GM12874 (cell line): ENCODE measurements around the gene HOXA7.

Source experiments
- TF ChIP-seq, protein P1 (sequence below): IDR thresholded peaks from 2 replicates; pipeline ENCODE4 v1.5.1; 2011; ENCODE audit warnings: low read depth, mild to moderate bottlenecking, control low read depth, low read length, moderate library complexity; ENCODE audit not compliant: insufficient read depth

HOXA7 gene

DNA sequence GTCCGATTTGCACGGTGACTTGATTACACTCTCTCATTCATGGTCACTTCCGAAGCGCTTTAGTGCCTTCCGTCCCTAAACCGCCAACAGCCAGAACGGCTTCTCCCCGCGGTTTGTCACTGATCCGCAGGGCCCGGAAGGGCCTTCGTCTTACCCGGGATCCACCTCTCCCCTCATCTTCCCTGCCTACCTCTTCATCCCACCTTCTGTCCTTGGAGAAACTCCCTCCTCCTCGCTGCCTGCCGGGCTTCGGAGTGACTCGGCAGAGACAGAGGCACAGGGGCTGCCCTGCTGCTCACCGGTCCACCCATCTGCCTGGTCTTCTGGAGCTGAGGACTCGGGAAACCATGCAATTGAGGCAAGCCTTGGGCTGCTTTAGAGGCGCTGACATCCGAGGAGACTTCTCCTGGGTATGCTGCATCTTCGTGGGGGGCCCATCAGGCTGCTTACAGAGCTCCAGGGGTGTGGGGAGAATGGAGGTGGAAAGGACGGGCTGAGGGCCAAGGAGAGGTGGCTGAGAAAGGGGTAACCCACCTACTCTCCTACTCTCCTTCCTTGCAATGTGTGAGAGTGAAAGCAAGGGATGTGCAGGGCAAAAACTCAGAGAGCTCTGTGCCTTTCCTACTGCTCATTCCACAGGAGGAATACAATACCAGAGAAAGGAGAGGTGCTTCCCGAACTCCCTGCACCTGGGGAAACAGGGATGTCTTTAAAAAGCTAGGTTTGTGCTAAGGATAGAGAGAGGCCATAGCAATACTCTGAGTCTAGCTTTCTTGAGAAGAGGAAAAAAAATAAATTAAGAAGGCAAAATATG lies 29.6 kb upstream of the HOXA7 start:
- TF ChIP-seq, protein P1, sequence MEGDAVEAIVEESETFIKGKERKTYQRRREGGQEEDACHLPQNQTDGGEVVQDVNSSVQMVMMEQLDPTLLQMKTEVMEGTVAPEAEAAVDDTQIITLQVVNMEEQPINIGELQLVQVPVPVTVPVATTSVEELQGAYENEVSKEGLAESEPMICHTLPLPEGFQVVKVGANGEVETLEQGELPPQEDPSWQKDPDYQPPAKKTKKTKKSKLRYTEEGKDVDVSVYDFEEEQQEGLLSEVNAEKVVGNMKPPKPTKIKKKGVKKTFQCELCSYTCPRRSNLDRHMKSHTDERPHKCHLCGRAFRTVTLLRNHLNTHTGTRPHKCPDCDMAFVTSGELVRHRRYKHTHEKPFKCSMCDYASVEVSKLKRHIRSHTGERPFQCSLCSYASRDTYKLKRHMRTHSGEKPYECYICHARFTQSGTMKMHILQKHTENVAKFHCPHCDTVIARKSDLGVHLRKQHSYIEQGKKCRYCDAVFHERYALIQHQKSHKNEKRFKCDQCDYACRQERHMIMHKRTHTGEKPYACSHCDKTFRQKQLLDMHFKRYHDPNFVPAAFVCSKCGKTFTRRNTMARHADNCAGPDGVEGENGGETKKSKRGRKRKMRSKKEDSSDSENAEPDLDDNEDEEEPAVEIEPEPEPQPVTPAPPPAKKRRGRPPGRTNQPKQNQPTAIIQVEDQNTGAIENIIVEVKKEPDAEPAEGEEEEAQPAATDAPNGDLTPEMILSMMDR = no peak

DNA sequence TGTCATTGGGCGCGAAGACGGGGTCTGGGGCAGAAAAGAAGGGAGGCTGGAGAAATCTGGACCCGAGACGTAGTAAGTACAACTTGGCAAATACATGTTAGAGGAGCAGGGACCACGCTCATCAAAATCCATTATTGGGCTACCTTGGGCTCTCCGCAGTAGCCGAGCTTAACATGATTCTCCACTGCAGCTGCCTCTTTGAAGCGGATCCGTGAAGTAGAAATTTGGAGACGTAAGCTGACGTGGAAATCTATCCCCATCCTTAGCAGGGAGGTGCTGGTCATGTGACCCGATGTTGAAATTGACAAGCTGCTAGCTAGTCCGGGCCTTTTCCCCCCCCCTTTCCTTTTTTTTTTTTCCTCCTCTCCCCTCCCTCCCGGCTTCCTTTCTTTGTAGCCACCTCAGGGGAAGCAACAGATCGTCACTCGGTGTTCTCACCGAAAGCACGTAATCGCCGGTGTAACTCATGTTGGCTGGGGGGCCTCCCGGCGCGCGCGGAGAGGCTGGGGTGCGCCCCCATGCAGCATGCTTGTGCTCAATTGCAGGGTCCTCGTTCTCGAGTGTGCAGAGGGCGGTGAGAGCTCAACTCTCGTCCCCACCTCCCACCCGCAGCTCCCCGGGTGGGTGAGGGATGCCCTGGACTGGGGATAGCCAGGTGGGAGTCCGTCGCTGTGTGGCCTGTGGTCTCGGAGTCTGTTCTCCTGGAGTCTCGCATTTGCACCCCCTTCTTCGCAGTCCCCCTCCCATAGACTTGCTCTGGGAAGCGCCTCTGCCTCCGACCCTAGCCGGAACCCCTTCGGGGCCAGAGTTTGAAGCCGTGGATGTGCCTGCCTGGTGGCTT lies 28.8 kb upstream of the HOXA7 start, which contains the start of gene HOXA11:
Gene HOXA11 (minus strand): TSS at position 220 of the 841 bp plus-strand sequence. CDS start 88 bp downstream, at position 132.
- TF ChIP-seq, protein P1 = no peak

DNA sequence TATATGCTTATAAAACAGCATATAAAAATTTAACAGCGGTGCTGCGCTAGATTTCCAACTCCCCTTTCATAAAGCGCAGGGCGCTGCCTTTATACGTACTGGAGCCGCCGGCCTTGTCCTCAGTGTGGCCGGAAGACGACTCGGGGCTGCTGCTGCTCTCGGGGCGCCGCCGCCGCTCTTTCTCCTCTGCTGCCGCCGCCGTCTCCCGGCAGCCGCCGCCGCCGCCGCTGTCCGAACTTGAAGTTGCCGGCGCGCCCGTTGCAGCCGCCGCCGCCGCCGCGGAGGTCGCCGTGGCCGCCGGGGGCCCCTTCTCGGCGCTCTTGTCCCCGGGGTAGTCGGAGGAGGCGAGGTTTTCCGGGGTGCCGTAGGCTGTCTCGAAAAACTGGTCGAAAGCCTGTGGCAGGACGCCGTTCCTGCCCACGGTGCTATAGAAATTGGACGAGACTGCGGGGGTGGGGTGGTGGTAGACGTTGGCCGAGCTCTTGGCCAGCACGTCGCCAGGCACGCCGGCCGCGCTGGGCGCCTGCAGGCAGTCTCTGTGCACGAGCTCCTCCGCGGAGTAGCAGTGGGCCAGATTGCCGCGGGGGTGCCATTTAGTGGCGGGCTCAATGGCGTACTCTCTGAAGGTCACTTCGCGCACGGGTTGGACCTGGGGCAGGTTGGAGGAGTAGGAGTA lies 28.0 kb upstream of the HOXA7 start:
- TF ChIP-seq, protein P1 = no peak

DNA sequence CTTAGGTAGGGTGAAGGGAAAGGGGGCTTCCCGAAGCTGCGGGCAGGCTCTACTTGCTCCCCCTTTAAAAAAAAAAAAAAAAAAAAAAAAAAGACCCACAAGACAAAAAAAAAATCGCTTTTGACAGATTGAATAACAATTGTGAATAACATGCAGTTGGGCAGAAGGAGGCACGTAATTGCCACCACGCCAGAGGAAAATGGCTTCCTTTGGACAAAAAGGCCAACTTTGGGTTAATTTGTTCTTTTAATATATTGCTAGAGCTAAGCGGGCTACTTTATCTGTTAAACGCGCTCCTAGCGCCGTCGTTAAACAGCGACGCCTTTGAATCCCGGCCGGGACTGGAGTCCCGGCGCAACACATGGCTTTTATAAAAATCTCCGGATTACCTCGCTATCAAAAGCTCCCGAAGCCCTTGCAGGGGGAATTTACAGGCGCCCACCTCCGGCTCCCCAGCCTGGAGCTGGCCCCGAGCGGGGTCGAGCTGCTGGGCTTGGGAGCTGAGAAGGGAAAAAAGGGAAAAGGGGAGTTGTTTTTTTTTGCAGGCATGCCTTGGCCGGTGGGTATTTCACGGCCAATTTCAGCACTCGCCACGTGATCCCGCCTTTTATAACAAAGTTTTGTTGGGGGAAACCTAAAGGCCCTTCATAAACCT lies 27.3 kb upstream of the HOXA7 start:
- TF ChIP-seq, protein P1 = no peak

DNA sequence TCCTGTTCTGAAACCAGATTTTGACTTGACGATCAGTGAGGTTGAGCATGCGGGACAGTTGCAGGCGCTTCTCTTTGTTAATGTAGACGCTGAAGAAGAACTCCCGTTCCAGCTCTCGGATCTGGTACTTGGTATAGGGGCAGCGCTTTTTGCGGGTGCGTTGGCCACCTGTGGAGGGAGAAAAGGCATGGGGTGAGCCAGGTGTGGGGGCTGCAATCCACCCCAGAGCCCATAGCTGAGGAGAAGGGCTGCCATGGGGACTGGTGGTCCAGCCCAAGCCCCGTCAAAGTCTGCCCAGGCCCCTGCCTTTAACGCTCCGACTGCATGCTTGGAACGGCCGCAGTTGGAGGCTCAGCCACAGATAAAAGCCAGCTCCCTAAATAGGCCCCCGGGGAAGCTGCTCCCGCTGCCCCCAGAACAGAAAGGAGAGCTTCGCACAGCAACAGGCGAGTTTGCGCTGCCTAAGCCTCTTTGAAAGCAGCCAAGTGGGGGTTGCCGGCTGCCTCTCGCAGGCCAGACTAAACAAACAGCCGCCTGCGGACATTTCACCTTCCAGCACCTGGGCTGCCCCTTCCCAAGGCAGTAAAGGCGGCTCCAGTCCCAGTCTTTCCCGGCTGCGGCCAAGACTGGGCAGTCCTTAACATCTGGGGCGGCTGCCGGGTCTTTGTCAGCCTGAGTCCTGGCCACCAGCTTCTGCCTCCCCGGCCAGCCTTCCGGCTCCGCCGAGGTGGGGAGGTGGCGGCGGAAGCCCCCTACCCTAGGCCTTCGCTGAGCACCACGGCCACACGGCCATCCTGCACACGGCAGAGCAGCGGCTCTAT lies 26.6 kb upstream of the HOXA7 start:
- TF ChIP-seq, protein P1 = no peak

DNA sequence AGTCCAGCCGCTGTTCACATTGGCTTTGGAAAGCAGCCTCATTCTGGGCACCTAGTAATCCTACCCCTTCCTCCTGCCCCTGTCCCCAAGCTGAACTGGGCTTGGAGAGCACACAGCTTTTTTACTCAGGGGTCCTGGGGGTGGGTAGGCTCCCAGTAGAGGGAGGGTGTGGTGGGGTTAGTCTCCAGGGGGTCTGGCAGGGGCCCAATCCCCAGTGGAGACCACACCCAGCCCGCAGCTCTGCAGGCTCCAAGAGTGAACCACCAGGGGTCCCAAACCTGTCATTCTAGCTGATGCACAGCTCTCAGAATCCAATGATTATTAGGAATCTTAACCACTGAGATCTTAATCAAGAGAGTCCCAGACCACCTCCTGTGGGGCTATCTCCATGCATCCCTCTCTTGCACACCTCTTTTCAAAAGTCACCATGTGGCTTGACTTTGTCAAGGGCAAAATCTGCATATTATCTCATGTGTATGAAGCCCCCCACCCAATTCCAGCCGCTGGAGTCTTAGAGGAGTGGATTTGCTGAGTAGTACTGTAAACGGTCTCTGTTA lies 25.9 kb upstream of the HOXA7 start:
- TF ChIP-seq, protein P1 = no peak
